ENCODE results near the gene KRT33B. TPM values are rescaled to one million over a fixed set of nuclear protein-coding genes. Genes with fewer than 3 reads are reported as not detected.

The KRT33B gene
- total RNA-seq, 1 donor from 2014 or later: not detected

DNA sequence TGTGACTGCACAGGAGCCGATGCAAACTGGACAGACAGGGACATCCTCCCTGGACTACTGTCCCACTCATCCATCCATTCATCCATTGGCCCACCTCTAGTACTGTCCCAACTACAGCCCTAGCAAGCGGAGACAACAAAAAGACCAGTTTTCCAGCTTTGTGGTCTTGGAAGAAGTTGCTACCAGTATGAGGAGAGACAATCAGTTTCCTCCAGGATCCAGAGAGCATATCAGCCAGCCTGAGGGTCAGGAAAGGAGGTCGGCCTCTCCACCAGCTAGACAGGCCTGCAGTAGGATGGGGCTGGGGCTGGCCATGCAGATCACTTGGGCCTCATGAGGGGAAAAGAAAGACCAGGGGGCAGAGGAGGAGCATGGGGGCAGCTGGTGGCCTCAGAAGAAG is 35.8 kb downstream of the KRT33B start:
- peaks cover 3% of the 10 kb centered on the region for H3K27me3 Mint-ChIP-seq (ENCODE audit: unreplicated experiment)

DNA sequence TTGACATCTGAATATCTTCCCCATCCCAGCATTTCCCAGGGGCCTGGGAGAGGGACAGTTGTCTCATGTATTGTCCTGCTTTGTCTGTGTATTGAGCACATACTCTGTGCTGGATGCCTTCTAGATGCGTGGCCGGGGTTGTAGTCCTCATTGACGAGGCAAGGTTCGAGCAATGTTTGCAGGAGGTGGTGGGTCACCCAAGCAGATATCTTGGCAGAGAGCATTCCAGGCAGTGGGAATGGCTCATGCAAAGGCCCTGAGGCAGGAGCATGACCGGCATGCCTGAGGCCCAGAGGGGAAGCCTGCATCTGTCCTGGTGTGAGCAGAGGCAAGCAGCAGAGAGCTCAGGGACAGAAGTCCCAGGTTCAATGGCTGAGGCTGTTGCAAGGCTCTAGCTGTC is 36.5 kb downstream of the KRT33B start:
- Mint-ChIP-seq H3K9me3 (ENCODE audit: unreplicated experiment) (no peaks in the 10 kb centered on the region), H3K36me3 (ENCODE audit: unreplicated experiment) (no peaks in the 10 kb centered on the region), H3K4me1 (ENCODE audit: unreplicated experiment) (no peaks in the 10 kb centered on the region), H3K27me3 (ENCODE audit: unreplicated experiment) (peaks cover 3% of the 10 kb centered on the region), H3K27ac (ENCODE audit: unreplicated experiment) (no peak overlapping the region), H3K4me3 (ENCODE audit: unreplicated experiment) (no peak overlapping the region)
- TF ChIP-seq, protein P1, sequence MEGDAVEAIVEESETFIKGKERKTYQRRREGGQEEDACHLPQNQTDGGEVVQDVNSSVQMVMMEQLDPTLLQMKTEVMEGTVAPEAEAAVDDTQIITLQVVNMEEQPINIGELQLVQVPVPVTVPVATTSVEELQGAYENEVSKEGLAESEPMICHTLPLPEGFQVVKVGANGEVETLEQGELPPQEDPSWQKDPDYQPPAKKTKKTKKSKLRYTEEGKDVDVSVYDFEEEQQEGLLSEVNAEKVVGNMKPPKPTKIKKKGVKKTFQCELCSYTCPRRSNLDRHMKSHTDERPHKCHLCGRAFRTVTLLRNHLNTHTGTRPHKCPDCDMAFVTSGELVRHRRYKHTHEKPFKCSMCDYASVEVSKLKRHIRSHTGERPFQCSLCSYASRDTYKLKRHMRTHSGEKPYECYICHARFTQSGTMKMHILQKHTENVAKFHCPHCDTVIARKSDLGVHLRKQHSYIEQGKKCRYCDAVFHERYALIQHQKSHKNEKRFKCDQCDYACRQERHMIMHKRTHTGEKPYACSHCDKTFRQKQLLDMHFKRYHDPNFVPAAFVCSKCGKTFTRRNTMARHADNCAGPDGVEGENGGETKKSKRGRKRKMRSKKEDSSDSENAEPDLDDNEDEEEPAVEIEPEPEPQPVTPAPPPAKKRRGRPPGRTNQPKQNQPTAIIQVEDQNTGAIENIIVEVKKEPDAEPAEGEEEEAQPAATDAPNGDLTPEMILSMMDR (IDR thresholded peaks at IDR 0.05): no peak
- no peak for DNase-seq (ENCODE audit: extremely low spot score, unreplicated experiment)

More for the DNA sequence above, 35.8 kb downstream of the KRT33B start:
- H3K36me3 Mint-ChIP-seq (ENCODE audit: unreplicated experiment): no peaks in the 10 kb centered on the region
- TF ChIP-seq, protein P1 (IDR thresholded peaks at IDR 0.05): no peak
- H3K27ac Mint-ChIP-seq (ENCODE audit: unreplicated experiment): no peak overlapping the region
- H3K4me3 Mint-ChIP-seq (ENCODE audit: unreplicated experiment): no peak overlapping the region
- H3K9me3 Mint-ChIP-seq (ENCODE audit: unreplicated experiment): no peaks in the 10 kb centered on the region
- H3K4me1 Mint-ChIP-seq (ENCODE audit: unreplicated experiment): no peaks in the 10 kb centered on the region
- DNase-seq (ENCODE audit: extremely low spot score, unreplicated experiment): no peak

DNA sequence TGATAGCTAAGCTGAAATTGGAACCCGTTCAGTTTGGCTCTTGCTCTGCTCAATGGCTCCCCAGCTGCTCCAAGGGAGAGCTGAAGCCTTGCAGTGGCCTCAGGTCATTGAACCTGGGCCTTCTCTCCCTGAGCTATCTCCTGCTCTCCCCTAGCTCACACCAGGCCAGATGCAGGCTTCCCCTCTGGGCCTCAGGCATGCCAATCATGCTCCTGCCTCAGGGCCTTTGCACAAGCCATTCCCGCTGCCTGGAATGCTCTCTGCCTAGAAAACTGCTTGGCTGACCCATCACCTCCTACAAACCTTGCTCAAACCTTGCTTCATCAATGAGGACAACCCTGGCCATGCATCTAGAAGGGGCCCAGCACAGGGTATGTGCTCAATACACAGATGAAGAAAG is 37.4 kb downstream of the KRT33B start:
- TF ChIP-seq, protein P1 (IDR thresholded peaks at IDR 0.05): no peak
- peaks cover 3% of the 10 kb centered on the region for H3K27me3 Mint-ChIP-seq (ENCODE audit: unreplicated experiment)
- H3K4me1 Mint-ChIP-seq (ENCODE audit: unreplicated experiment): peaks cover 3% of the 10 kb centered on the region
- H3K27ac Mint-ChIP-seq (ENCODE audit: unreplicated experiment): no peak overlapping the region
- no peaks in the 10 kb centered on the region for H3K36me3 Mint-ChIP-seq (ENCODE audit: unreplicated experiment)
- H3K4me3 Mint-ChIP-seq (ENCODE audit: unreplicated experiment): no peak overlapping the region
- no peak for DNase-seq (ENCODE audit: extremely low spot score, unreplicated experiment)
- no peaks in the 10 kb centered on the region for H3K9me3 Mint-ChIP-seq (ENCODE audit: unreplicated experiment)

DNA sequence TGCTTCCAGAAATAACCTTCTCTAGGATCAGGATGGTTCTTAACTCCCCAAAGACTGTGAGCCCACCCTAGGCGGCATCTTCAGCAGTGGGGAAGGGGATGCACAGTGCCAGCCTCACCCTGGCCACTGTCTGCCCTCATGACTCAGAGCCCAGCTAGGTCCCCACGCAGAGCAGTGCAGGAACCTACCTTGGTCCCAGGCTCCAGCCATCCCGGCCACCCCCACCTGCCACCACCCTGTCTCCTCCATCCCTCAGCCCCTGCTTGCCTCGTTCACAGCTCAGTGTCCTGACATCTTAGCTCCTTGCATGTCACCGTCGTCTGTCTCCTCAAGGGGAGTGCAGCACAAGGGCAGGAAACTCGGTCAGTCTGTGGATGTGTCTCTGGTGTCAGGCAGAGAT is 38.0 kb downstream of the KRT33B start:
- Mint-ChIP-seq H3K36me3 (ENCODE audit: unreplicated experiment) (no peaks in the 10 kb centered on the region), H3K27me3 (ENCODE audit: unreplicated experiment) (peaks cover 3% of the 10 kb centered on the region), H3K27ac (ENCODE audit: unreplicated experiment) (no peak overlapping the region), H3K9me3 (ENCODE audit: unreplicated experiment) (no peaks in the 10 kb centered on the region), H3K4me1 (ENCODE audit: unreplicated experiment) (peaks cover 3% of the 10 kb centered on the region), H3K4me3 (ENCODE audit: unreplicated experiment) (no peak overlapping the region)
- DNase-seq (ENCODE audit: extremely low spot score, unreplicated experiment): no peak
- TF ChIP-seq, protein P1 (IDR thresholded peaks at IDR 0.05): no peak

DNA sequence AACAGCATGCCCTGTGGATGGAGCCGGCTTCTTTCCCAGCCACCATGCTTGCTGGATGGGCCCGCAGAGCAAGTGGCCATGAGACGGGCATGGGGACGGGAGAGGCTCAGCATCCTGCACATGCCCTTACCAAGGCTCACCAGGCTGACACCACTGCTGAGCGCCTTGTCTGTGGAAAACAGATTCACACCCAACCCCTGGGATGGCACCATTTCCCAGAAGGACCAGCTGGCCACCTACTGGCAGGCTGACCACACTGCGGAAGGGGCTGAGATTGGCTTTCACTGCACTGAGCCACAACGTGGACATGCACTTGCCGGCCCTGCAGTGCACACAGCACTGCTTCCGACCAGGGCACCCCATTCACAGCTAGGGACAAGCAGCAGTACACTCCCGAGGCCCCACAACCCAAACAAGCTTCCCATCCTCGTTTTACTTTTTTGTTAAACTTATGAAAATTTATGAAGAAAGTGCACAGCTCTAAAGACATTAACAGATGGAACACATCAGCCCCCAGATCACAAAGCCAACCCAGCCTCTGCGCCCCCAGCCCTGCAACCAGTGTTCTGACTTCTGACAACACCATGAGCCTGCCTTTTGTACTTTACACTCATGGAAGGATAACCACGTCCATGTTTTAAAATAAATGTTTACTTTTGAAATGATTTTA is 40.2 kb downstream of the KRT33B start:
- Mint-ChIP-seq H3K4me1 (ENCODE audit: unreplicated experiment) (peaks cover 3% of the 10 kb centered on the region), H3K36me3 (ENCODE audit: unreplicated experiment) (no peaks in the 10 kb centered on the region), H3K4me3 (ENCODE audit: unreplicated experiment) (no peak overlapping the region), H3K9me3 (ENCODE audit: unreplicated experiment) (no peaks in the 10 kb centered on the region), H3K27me3 (ENCODE audit: unreplicated experiment) (no peaks in the 10 kb centered on the region), H3K27ac (ENCODE audit: unreplicated experiment) (no peak overlapping the region)
- no peak for DNase-seq (ENCODE audit: extremely low spot score, unreplicated experiment)
- TF ChIP-seq, protein P1 (IDR thresholded peaks at IDR 0.05): peak; percentile 79
